A549 (cell line): Measurements from ENCODE around the gene RELL2. TPM values are rescaled to one million over a fixed set of nuclear protein-coding genes. Genes with fewer than 3 reads are reported as not detected.

ENCODE experiments used
- ATAC-seq, 2 experiments: fragments of 200-7000 bp in 1 of 2; fragments of >200 bp in 1 of 2; cut with Nextera tagmentation in 1 of 2; cut with Tn5 transposase in 1 of 2; 3 replicates each; pipeline versions ENCODE4 v1.8.0 to v1.9.1; 2018 to 2020; ENCODE audit warnings: mild to moderate bottlenecking in 1 of 2, moderate library complexity in 1 of 2
- CTCF ChIA-PET: fragments of 300-600 bp; sonication (Branson Sonifier 250); formaldehyde crosslinking; extraction: SDS; loops from one replicate; lab custom pipeline; 2021; ENCODE audit warnings: antibody characterized with exemption, inconsistent platforms; lab: Yijun Ruan, JAX
- POLR2A ChIA-PET: fragments of 350-600 bp; formaldehyde crosslinking; extraction: SDS; loops from one replicate; lab custom pipeline; 2021; ENCODE audit warnings: antibody characterized with exemption, inconsistent platforms; lab: Yijun Ruan, JAX
- DNase-seq, 2 experiments: peaks; one replicate each; pipeline versions ENCODE4 v3.0.0 to v3.0.0-alpha.2; 2011 to 2016; ENCODE audit warnings: low read depth in 1 of 2, low spot score in 1 of 2
- FAIRE-seq: peaks from 2 replicates; lab custom pipeline; 2011; peaks lifted over from hg19 to GRCh38; lab: Jason Lieb, UNC
- H3K27ac ChIP-seq, 2 experiments: fragments of >200 bp; sonication (Bioruptor Twin); formaldehyde crosslinking; 3 replicates each; pipeline ENCODE4 v1.5.1; 2016 to 2017
- H3K4me1 ChIP-seq: fragments of >200 bp; sonication (Bioruptor Twin); formaldehyde crosslinking; 3 replicates; pipeline ENCODE4 v1.6.1; 2016
- H3K4me2 ChIP-seq: fragments of >200 bp; sonication (Bioruptor Twin); formaldehyde crosslinking; 3 replicates; pipeline ENCODE4 v1.6.1; 2016
- H3K4me3 ChIP-seq: fragments of >200 bp; sonication (Bioruptor Twin); formaldehyde crosslinking; 3 replicates; pipeline ENCODE4 v1.5.1; 2016
- H3K9me3 ChIP-seq: fragments of >200 bp; sonication (Bioruptor Twin); formaldehyde crosslinking; 3 replicates; pipeline ENCODE4 v1.6.1; 2016
- BHLHE40 ChIP-seq: IDR thresholded peaks from 2 replicates; pipeline ENCODE4 v1.6.1; 2012; ENCODE audit warnings: low read depth, low read length, inconsistent platforms
- CHD4 ChIP-seq: fragments of 200-600 bp; sonication (generic); IDR thresholded peaks from 2 replicates; pipeline ENCODE4 v1.6.1; 2016; ENCODE audit warnings: antibody characterized with exemption, mild to moderate bottlenecking, borderline replicate concordance
- EHMT2 ChIP-seq: fragments of 200-600 bp; sonication (generic); IDR thresholded peaks from 2 replicates; pipeline ENCODE4 v1.6.1; 2016; ENCODE audit warnings: antibody characterized with exemption, low read depth, mild to moderate bottlenecking, moderate library complexity
- HDAC2 ChIP-seq: fragments of 200-600 bp; sonication (generic); IDR thresholded peaks from 2 replicates; pipeline ENCODE4 v1.6.1; 2016
- HES2 ChIP-seq: fragments of >200 bp; sonication (Bioruptor Twin); formaldehyde crosslinking; IDR thresholded peaks from 2 replicates; pipeline ENCODE4 v1.6.1; 2016
- HEYL ChIP-seq: fragments of 250-450 bp; sonication (Bioruptor Pico); IDR thresholded peaks from 2 replicates; pipeline ENCODE4 v1.8.0; 2021; ENCODE audit warnings: mild to moderate bottlenecking, moderate library complexity
- HMGXB4 ChIP-seq: fragments of 250-450 bp; sonication (Bioruptor Pico); IDR thresholded peaks from 2 replicates; pipeline ENCODE4 v1.5.0; 2021; ENCODE audit warnings: mild to moderate bottlenecking, moderate library complexity, borderline replicate concordance
- HOXA7 ChIP-seq: fragments of 250-450 bp; sonication (Bioruptor Pico); IDR thresholded peaks from 2 replicates; pipeline ENCODE4 v1.5.0; 2020; ENCODE audit warnings: mild to moderate bottlenecking, moderate library complexity
- HOXB13 ChIP-seq: fragments of 250-450 bp; sonication (Bioruptor Pico); IDR thresholded peaks from 2 replicates; pipeline ENCODE4 v1.5.0; 2020; ENCODE audit warnings: low read depth, mild to moderate bottlenecking, moderate library complexity
- JUN ChIP-seq, 2 experiments: fragments of >200 bp; sonication (Bioruptor Twin); formaldehyde crosslinking; IDR thresholded peaks; 2 replicates in 1 of 2; 3 replicates in 1 of 2; pipeline ENCODE4 v1.6.1; 2016 to 2017
- JUNB ChIP-seq: fragments of >200 bp; sonication (Bioruptor Twin); formaldehyde crosslinking; IDR thresholded peaks from 2 replicates; pipeline ENCODE4 v1.6.1; 2016
- MAFK ChIP-seq: fragments of 450-650 bp; IDR thresholded peaks from 2 replicates; pipeline ENCODE4 v1.6.1; 2014; ENCODE audit not compliant: partially characterized antibody
- MYC ChIP-seq: IDR thresholded peaks from 2 replicates; pipeline ENCODE4 v1.6.1; 2012; ENCODE audit warnings: mild to moderate bottlenecking, inconsistent platforms, low read length, improper control_type of control experiment, borderline replicate concordance
- POLR2A ChIP-seq: IDR thresholded peaks from 2 replicates; pipeline ENCODE4 v1.6.1; 2012; ENCODE audit warnings: mild to moderate bottlenecking, low read length
- POLR2AphosphoS2 ChIP-seq: conservative IDR thresholded peaks from 2 replicates; pipeline ENCODE4 v1.6.1; 2012; ENCODE audit warnings: low read length, improper control_type of control experiment, inconsistent platforms
- SMC3 ChIP-seq: fragments of >200 bp; sonication (Bioruptor Twin); formaldehyde crosslinking; IDR thresholded peaks from 3 replicates; pipeline ENCODE4 v1.6.1; 2018; ENCODE audit warnings: inconsistent platforms
- SREBF2 ChIP-seq: fragments of 450-650 bp; IDR thresholded peaks from 2 replicates; pipeline ENCODE4 v1.6.1; 2014; ENCODE audit warnings: mild to moderate bottlenecking, moderate library complexity
- TP53 ChIP-seq: fragments of 250-450 bp; sonication (Bioruptor Pico); IDR thresholded peaks from 2 replicates; pipeline ENCODE4 v1.5.0; 2021; ENCODE audit warnings: mild to moderate bottlenecking, moderate library complexity
- USF2 ChIP-seq: fragments of 450-650 bp; IDR thresholded peaks from 2 replicates; pipeline ENCODE4 v1.6.1; 2014; ENCODE audit warnings: antibody characterized with exemption
- ZNF302 ChIP-seq: fragments of 250-450 bp; sonication (Bioruptor Pico); IDR thresholded peaks from 2 replicates; pipeline ENCODE4 v1.9.0; 2021; ENCODE audit warnings: inconsistent platforms, mild to moderate bottlenecking, moderate library complexity
- WGBS: methylation state at CpG from one replicate; pipeline ENCODE4 v1.1.6; 2017; ENCODE audit errors: missing lambda C conversion rate; 5-methylcytosine and 5-hydroxymethylcytosine counted together
- polyA plus RNA-seq, 4 experiments: library from polyadenylated mRNA; depleted of rRNA in 3 of 4; stranded (reverse); fragments of >200 nt; fragmentation: RNase III in 1 of 4; extraction: RNeasy Plus Mini Kit Qiagen cat#74134 plus additional on column Dnase treatment in 1 of 4; gene quantifications; 2 replicates in 3 of 4; 3 replicates in 1 of 4; pipeline ENCODE4 v1.2.3, GENCODE V29; 2011 to 2017

The RELL2 gene
- polyA plus RNA-seq, 2 of the 4 experiments (the other 2 are of a cell fraction), result 3.6 to 6.5 TPM

DNA sequence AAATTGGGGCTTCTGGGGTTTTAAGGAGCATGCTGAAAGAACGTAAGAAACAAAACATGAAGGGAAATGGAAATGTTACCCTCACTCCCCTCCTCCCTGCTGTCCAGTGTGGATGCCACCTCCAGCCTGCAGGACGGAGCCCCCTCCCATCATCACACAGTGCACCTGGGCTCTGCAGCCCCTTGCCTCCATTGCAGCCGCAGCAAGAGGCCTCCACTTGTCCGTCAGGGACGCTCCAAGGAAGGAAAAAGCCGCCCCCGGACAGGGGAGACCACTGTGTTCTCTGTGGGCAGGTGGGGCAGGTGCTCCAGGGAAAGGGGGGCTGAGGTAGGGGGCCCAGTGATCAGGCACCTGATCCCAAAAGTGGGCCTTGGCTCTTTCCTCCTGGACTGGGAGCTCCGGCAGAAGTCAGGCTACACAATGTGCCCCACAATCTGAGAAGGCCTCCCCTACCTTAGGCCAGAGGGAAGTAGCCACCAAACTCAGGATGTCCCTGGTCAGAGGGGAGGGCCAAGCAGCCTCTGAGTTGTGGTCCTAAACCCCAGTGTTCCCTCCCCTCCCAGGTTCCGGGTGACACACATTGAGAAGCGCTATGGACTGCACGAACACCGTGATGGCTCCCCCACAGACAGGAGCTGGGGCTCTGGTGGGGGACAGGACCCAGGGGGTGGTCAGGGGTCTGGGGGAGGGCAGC lies 2.7 kb downstream of the RELL2 start (continued):
- no peak for TF ChIP-seq JUNB
- TF ChIP-seq TP53, result no peak
- no peak for TF ChIP-seq HOXA7
- no peak for TF ChIP-seq SREBF2
- TF ChIP-seq, all 56 proteins: peak for 0

GRCh38 chr5:141640051-141640415 lies 3.2 kb downstream of the RELL2 start:
- TF ChIP-seq TP53, result no peak
- no peak for TF ChIP-seq USF2
- no peak for TF ChIP-seq POLR2AphosphoS2
- no peak for TF ChIP-seq HEYL (CRISPR knock-in tag)
- TF ChIP-seq MAFK, result no peak
- TF ChIP-seq CHD4, result no peak
- no peak for TF ChIP-seq ZNF302 (CRISPR knock-in tag)
- no peak for TF ChIP-seq HMGXB4 (CRISPR knock-in tag)
- TF ChIP-seq SMC3, result no peak
- no peak for TF ChIP-seq BHLHE40
- TF ChIP-seq HES2, result no peak
- TF ChIP-seq HOXA7, result no peak
- no peak for TF ChIP-seq EHMT2
- no peak for TF ChIP-seq POLR2A
- TF ChIP-seq HDAC2, result no peak
- TF ChIP-seq, all 56 proteins: peak for 0
- CTCF ChIA-PET, result interaction anchor here (1.2 to 3.6 kb wide), 5 partner anchors 11 to 48 kb away, joined by 3 to 21 read pairs (median 5); partner anchors contain the start of gene DIAPH1
- DNase-seq (no peak), ATAC-seq (no peak), FAIRE-seq (no peak)
- POLR2A ChIA-PET, result no interaction called here
- Histone ChIP-seq H3K27ac (no peak overlapping the region), H3K4me2 (no peak overlapping the region), H3K4me3 (no peak overlapping the region), H3K9me3 (no peaks in the 10 kb centered on the region), H3K4me1 (peaks cover 22% of the 10 kb centered on the region)
- 100% methylated on average over 3 of the region's 3 CpGs for WGBS

- peaks cover 16% of the 10 kb centered on the region for H3K4me1 ChIP-seq
- H3K27ac ChIP-seq, result no peak overlapping the region
- ATAC-seq (no peak), DNase-seq (no peak)
- H3K4me3 ChIP-seq, result no peak overlapping the region
- H3K9me3 ChIP-seq, result no peaks in the 10 kb centered on the region
- TF ChIP-seq MYC (no peak), HOXB13 (CRISPR knock-in tag) (no peak), JUN (IDR thresholded peaks at IDR 0.05) (no peak), ZNF302 (CRISPR knock-in tag) (no peak), HES2 (no peak)
- TF ChIP-seq, all 56 proteins: peak for 0
- no peak overlapping the region for H3K4me2 ChIP-seq
- no peak for FAIRE-seq
- CTCF ChIA-PET, result interaction anchor here (0.7 to 3.6 kb wide), 9 partner anchors 9 to 48 kb away, joined by 3 to 21 read pairs (median 5); partner anchors contain the start of gene DIAPH1
- POLR2A ChIA-PET, result no interaction called here
- WGBS, result 86% methylated on average over 8 of the region's 9 CpGs
Measured at GRCh38 chr5:141640698-141641097, 3.9 kb downstream of the RELL2 start.
